Ovary (tissue), 3 donors: Measurements from ENCODE around the gene RAB41.

ENCODE experiments used
- POLR2A ChIP-seq: fragments of 450-650 bp; IDR thresholded peaks from one replicate; pipeline ENCODE4 v1.6.1; 2017; ENCODE audit warnings: antibody characterized with exemption, mild to moderate bottlenecking, moderate library complexity
- TF ChIP-seq, protein P1 (sequence below), 3 donors: fragments of 450-650 bp in 2 of 3; fragments of 200-600 bp in 1 of 3; IDR thresholded peaks; one replicate each; pipeline versions ENCODE4 v1.5.1 to v1.8.0; 2016 to 2022; ENCODE audit warnings: antibody characterized with exemption in 3 of 3, mild to moderate bottlenecking in 1 of 3
- donor health status: DM: no; HTN: no; CAD: no.

DNA sequence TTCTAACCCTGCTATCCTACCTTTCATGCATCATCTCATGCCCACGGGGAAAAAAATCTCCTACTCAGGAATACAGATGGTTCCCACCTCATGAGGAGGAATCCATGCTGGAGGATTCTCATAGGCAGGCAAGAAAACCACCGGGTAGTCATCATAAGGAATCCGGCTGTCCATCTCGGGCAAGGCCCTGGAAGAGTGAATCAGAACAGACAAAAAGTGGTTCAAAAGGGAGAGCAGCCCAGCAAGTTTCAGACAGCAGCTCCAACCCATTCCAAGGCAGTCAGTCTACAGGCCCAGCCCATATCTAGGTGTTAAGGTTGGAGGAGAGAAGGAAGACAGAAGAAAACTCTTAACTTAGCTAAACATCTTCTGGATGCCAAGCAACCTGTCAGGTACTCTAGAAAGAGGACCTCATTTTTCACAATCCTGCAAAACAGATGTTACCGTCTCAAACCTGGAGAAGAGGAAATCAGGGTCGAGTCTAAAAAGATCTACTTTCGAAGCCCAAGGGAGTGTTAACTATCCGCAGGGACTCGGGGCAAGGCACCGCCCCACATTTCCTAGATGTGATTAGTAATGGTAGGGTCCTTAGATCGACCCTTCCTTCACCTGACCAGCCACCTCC is 7.3 kb downstream of the RAB41 start:
- TF ChIP-seq, protein P1, sequence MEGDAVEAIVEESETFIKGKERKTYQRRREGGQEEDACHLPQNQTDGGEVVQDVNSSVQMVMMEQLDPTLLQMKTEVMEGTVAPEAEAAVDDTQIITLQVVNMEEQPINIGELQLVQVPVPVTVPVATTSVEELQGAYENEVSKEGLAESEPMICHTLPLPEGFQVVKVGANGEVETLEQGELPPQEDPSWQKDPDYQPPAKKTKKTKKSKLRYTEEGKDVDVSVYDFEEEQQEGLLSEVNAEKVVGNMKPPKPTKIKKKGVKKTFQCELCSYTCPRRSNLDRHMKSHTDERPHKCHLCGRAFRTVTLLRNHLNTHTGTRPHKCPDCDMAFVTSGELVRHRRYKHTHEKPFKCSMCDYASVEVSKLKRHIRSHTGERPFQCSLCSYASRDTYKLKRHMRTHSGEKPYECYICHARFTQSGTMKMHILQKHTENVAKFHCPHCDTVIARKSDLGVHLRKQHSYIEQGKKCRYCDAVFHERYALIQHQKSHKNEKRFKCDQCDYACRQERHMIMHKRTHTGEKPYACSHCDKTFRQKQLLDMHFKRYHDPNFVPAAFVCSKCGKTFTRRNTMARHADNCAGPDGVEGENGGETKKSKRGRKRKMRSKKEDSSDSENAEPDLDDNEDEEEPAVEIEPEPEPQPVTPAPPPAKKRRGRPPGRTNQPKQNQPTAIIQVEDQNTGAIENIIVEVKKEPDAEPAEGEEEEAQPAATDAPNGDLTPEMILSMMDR (IDR thresholded peaks at IDR 0.05) = no peak
- no peak for TF ChIP-seq POLR2A
